NCI-H1436 (cell line): Measurements from ENCODE around the gene FABP3.
A peak's percentile ranks its signal among the peaks of the same experiment; 100 is the strongest.
"Not testable (repeated sequence)": the region's sequence is repeated elsewhere in the genome, so short reads cannot be mapped to it uniquely, and the experiment has no call there.

Experiments used
- DNase-seq: peaks from one replicate; lab custom pipeline; 2025; lab: John Stamatoyannopoulos, UW

The FABP3 gene

GRCh38 chr1:31398246-31398645 lies 25.4 kb upstream of the FABP3 start:
- no peak for DNase-seq

GRCh38 chr1:31397360-31398095 lies 24.7 kb upstream of the FABP3 start:
- no peak for DNase-seq

GRCh38 chr1:31396633-31397351 lies 23.9 kb upstream of the FABP3 start:
- DNase-seq: no peak

- peak; percentile 90 for DNase-seq
Observed at GRCh38 chr1:31394584-31395193, 21.8 kb upstream of the FABP3 start.

- DNase-seq: no peak
Observed at GRCh38 chr1:31393463-31393862, 20.6 kb upstream of the FABP3 start.

GRCh38 chr1:31390071-31390470 lies 17.2 kb upstream of the FABP3 start:
- DNase-seq: no peak

GRCh38 chr1:31389616-31390015 lies 16.7 kb upstream of the FABP3 start:
- DNase-seq: no peak

- no peak for DNase-seq
Observed at GRCh38 chr1:31387612-31388011, 14.7 kb upstream of the FABP3 start.

GRCh38 chr1:31386576-31387243 lies 13.8 kb upstream of the FABP3 start:
- DNase-seq: not testable (repeated sequence)

- no peak for DNase-seq
Observed at GRCh38 chr1:31383967-31384366, 11.1 kb upstream of the FABP3 start.

GRCh38 chr1:31382379-31382989 lies 9.6 kb upstream of the FABP3 start:
- no peak for DNase-seq

GRCh38 chr1:31381394-31382294 lies 8.8 kb upstream of the FABP3 start:
- no peak for DNase-seq

- DNase-seq: no peak
Observed at GRCh38 chr1:31380181-31380580, 7.3 kb upstream of the FABP3 start.

GRCh38 chr1:31378001-31378400 lies 5.1 kb upstream of the FABP3 start:
- no peak for DNase-seq

- no peak for DNase-seq
Observed at GRCh38 chr1:31377364-31377863, 4.5 kb upstream of the FABP3 start.

GRCh38 chr1:31376375-31377134 lies 3.7 kb upstream of the FABP3 start:
- peak; percentile 25 for DNase-seq

- DNase-seq: no peak
Observed at GRCh38 chr1:31374511-31375196, 1.8 kb upstream of the FABP3 start.

- no peak for DNase-seq
Observed at GRCh38 chr1:31373897-31374486, 1.1 kb upstream of the FABP3 start.

- DNase-seq: no peak
Observed at GRCh38 chr1:31372751-31373055, 173 bp downstream of the FABP3 start.
